H1 (cell line): ENCODE results near the gene CCDC107. TPM values are rescaled to one million over a fixed set of nuclear protein-coding genes. Genes with fewer than 3 reads are reported as not detected.
A peak's percentile ranks its signal among the peaks of the same experiment; 100 is the strongest.

Experiments
- CTCF ChIA-PET: fragments of 300-600 bp; sonication (Branson Sonifier 250); formaldehyde crosslinking; loops from one replicate; lab custom pipeline; 2021; ENCODE audit not compliant: partially characterized antibody; lab: Charles Lee
- POLR2A ChIA-PET: fragments of 300-600 bp; sonication (Branson Sonifier 250); formaldehyde crosslinking; loops from one replicate; lab custom pipeline; 2021; ENCODE audit warnings: inconsistent platforms; ENCODE audit not compliant: partially characterized antibody; lab: Charles Lee
- DNase-seq, 2 experiments: peaks; one replicate each; pipeline versions ENCODE4 v3.0.0 to v3.0.0-alpha.2; 2010 to 2022; ENCODE audit warnings: low spot score in 2 of 2, low read depth in 1 of 2, mixed read lengths in 1 of 2
- FAIRE-seq: peaks from 2 replicates; lab custom pipeline; 2011; peaks lifted over from hg19 to GRCh38; lab: Jason Lieb, UNC
- H2AFZ ChIP-seq: 2 replicates; pipeline ENCODE4 v1.8.1; 2012; ENCODE audit warnings: low read length, inconsistent platforms
- H2AK5ac ChIP-seq: 2 replicates; pipeline ENCODE4 v1.6.1; 2013; ENCODE audit warnings: low read depth, low read length
- H2BK120ac ChIP-seq: replicated peaks from 2 replicates; pipeline ENCODE3; 2013; ENCODE audit warnings: low read depth, low read length, inconsistent platforms
- H2BK12ac ChIP-seq: 2 replicates; pipeline ENCODE4 v1.6.1; 2013; ENCODE audit warnings: low read depth, low read length
- H2BK15ac ChIP-seq: 2 replicates; pipeline ENCODE4 v1.6.1; 2013; ENCODE audit warnings: low read length
- H2BK20ac ChIP-seq: 2 replicates; pipeline ENCODE4 v1.6.1; 2013; ENCODE audit warnings: low read length
- H2BK5ac ChIP-seq: 2 replicates; pipeline ENCODE4 v1.6.1; 2013; ENCODE audit warnings: low read depth, low read length
- H3K14ac ChIP-seq: 2 replicates; pipeline ENCODE4 v1.6.1; 2013; ENCODE audit warnings: inconsistent platforms; ENCODE audit not compliant: insufficient read length
- H3K18ac ChIP-seq: 2 replicates; pipeline ENCODE4 v1.6.1; 2013; ENCODE audit warnings: low read length; ENCODE audit errors: extremely low read depth
- H3K23ac ChIP-seq: 2 replicates; pipeline ENCODE4 v1.6.1; 2013; ENCODE audit warnings: inconsistent platforms; ENCODE audit not compliant: insufficient read length
- H3K23me2 ChIP-seq: 2 replicates; pipeline ENCODE4 v1.6.1; 2013; ENCODE audit warnings: low read depth, low read length
- H3K27ac ChIP-seq: 2 replicates; pipeline ENCODE4 v1.6.1; 2011; ENCODE audit warnings: low read depth, low read length, inconsistent platforms
- H3K27me3 ChIP-seq, 4 experiments: replicated peaks in 1 of 4; 1 replicate in 1 of 4; 2 replicates in 3 of 4; pipeline versions ENCODE4 v1.6.1 to v1.8.1; 2011 to 2013; ENCODE audit warnings: low read length in 3 of 4, mild to moderate bottlenecking in 3 of 4, inconsistent platforms in 2 of 4, mixed read lengths in 2 of 4, moderate library complexity in 1 of 4; ENCODE audit not compliant: control insufficient read depth in 3 of 4, insufficient read depth in 3 of 4; ENCODE audit errors: extremely low read depth in 1 of 4
- H3K36me3 ChIP-seq, 4 experiments: 2 replicates each; pipeline versions ENCODE4 v1.6.1 to v1.8.1; 2011 to 2013; ENCODE audit warnings: mild to moderate bottlenecking in 4 of 4, low read length in 3 of 4, moderate library complexity in 2 of 4, control low read depth in 1 of 4, inconsistent platforms in 1 of 4; ENCODE audit not compliant: insufficient read depth in 4 of 4, control insufficient read depth in 2 of 4
- H3K4ac ChIP-seq: replicated peaks from 2 replicates; pipeline ENCODE3; 2013; ENCODE audit warnings: low read length, low read depth, mixed read lengths, inconsistent platforms; ENCODE audit not compliant: insufficient read length
- H3K4me1 ChIP-seq, 4 experiments: replicated peaks in 1 of 4; 1 replicate in 1 of 4; 2 replicates in 3 of 4; pipeline versions ENCODE4 v1.6.1 to v1.8.1; 2011 to 2013; ENCODE audit warnings: low read length in 3 of 4, inconsistent platforms in 2 of 4, mixed read lengths in 1 of 4; ENCODE audit not compliant: insufficient read depth in 4 of 4, control insufficient read depth in 3 of 4
- H3K4me2 ChIP-seq, 2 experiments: 2 replicates each; pipeline versions ENCODE4 v1.6.1 to v1.8.1; 2011 to 2013; ENCODE audit warnings: low read depth in 2 of 2, low read length in 2 of 2, control low read depth in 1 of 2, inconsistent platforms in 1 of 2, mild to moderate bottlenecking in 1 of 2; ENCODE audit not compliant: insufficient read depth in 1 of 2
- H3K4me3 ChIP-seq, 4 experiments: fragments of 200-600, 300-600 bp in 1 of 4; sonication (generic), shearing (Covaris generic), sonication (Bioruptor Twin) in 1 of 4; 2 replicates each; pipeline versions ENCODE4 v1.5.1 to v1.8.1; 2011 to 2016; ENCODE audit warnings: low read length in 4 of 4, low read depth in 3 of 4, control low read depth in 2 of 4, inconsistent platforms in 2 of 4, mild to moderate bottlenecking in 2 of 4, mixed read lengths in 1 of 4, moderate library complexity in 1 of 4; ENCODE audit not compliant: insufficient read depth in 2 of 4; ENCODE audit errors: extremely low read depth in 1 of 4
- H3K56ac ChIP-seq: replicated peaks from 2 replicates; pipeline ENCODE3; 2013; ENCODE audit warnings: low read depth, mild to moderate bottlenecking, mixed read lengths, low read length, inconsistent platforms; ENCODE audit not compliant: insufficient read length
- H3K79me1 ChIP-seq: 2 replicates; pipeline ENCODE4 v1.6.1; 2013; ENCODE audit warnings: low read depth, low read length, control low read depth
- H3K79me2 ChIP-seq, 2 experiments: 2 replicates each; pipeline versions ENCODE4 v1.6.1 to v1.8.1; 2012 to 2013; ENCODE audit warnings: low read length in 2 of 2, mild to moderate bottlenecking in 2 of 2, inconsistent platforms in 1 of 2; ENCODE audit not compliant: insufficient read depth in 2 of 2, control insufficient read depth in 1 of 2
- H3K9ac ChIP-seq, 4 experiments: replicated peaks in 1 of 4; 1 replicate in 1 of 4; 2 replicates in 3 of 4; pipeline versions ENCODE4 v1.6.1 to v1.8.1; 2011 to 2013; ENCODE audit warnings: low read depth in 3 of 4, low read length in 3 of 4, control low read depth in 2 of 4, mild to moderate bottlenecking in 2 of 4, moderate library complexity in 2 of 4, inconsistent platforms in 1 of 4; ENCODE audit errors: extremely low read depth in 1 of 4
- H3K9me3 ChIP-seq, 2 experiments: 2 replicates each; pipeline versions ENCODE4 v1.6.1 to v1.8.1; 2012 to 2013; ENCODE audit warnings: mild to moderate bottlenecking in 2 of 2, moderate library complexity in 2 of 2, control low read depth in 1 of 2, inconsistent platforms in 1 of 2, low read depth in 1 of 2, low read length in 1 of 2, mixed read lengths in 1 of 2; ENCODE audit not compliant: insufficient read depth in 2 of 2
- H4K20me1 ChIP-seq, 2 experiments: replicated peaks in 1 of 2; 2 replicates each; pipeline versions ENCODE3 to v1.8.1; 2011 to 2013; ENCODE audit warnings: inconsistent platforms in 2 of 2, low read length in 2 of 2, mild to moderate bottlenecking in 1 of 2; ENCODE audit not compliant: insufficient read depth in 2 of 2, control insufficient read depth in 1 of 2
- H4K5ac ChIP-seq: 2 replicates; pipeline ENCODE4 v1.6.1; 2013; ENCODE audit warnings: low read length, low read depth, mixed read lengths, inconsistent platforms; ENCODE audit not compliant: insufficient read length
- H4K8ac ChIP-seq: 2 replicates; pipeline ENCODE4 v1.8.0; 2013; ENCODE audit warnings: mild to moderate bottlenecking, moderate library complexity, low read length, inconsistent platforms; ENCODE audit not compliant: insufficient read depth; ENCODE audit errors: extremely low read depth
- H4K91ac ChIP-seq: replicated peaks from 2 replicates; pipeline ENCODE3; 2013; ENCODE audit warnings: low read length, mixed read lengths, inconsistent platforms; ENCODE audit not compliant: insufficient read length
- GTF2F1 ChIP-seq: IDR thresholded peaks from 2 replicates; pipeline ENCODE4 v1.6.1; 2012; ENCODE audit warnings: low read depth, low read length, improper control_type of control experiment, borderline replicate concordance
- POLR2A ChIP-seq, 2 experiments: IDR thresholded peaks; 1 replicate in 1 of 2; 2 replicates in 1 of 2; pipeline ENCODE4 v1.6.1; 2011; ENCODE audit warnings: low read depth in 2 of 2, low read length in 2 of 2, mild to moderate bottlenecking in 2 of 2; ENCODE audit errors: control extremely low read depth in 1 of 2
- WGBS, 2 experiments: shearing (Covaris generic) in 1 of 2; methylation state at CpG; one replicate each; pipeline versions ENCODE4 v1.1.6 to v1.1.7; 2013 to 2015; ENCODE audit warnings: low lambda C conversion rate in 2 of 2, mixed read lengths in 2 of 2, inconsistent platforms in 1 of 2, low coverage in 1 of 2, missing lambda C conversion rate in 1 of 2; ENCODE audit not compliant: insufficient replicate concordance in 2 of 2, insufficient coverage in 1 of 2, insufficient read length in 1 of 2; ENCODE audit errors: extremely low coverage in 1 of 2, missing lambda C conversion rate in 1 of 2; 5-methylcytosine and 5-hydroxymethylcytosine counted together
- polyA plus RNA-seq, 7 experiments: library from polyadenylated mRNA; depleted of rRNA in 3 of 7; stranded (reverse) in 5 of 7; unstranded in 2 of 7; fragments of >200 nt in 5 of 7; fragments of 200-250 nt in 2 of 7; gene quantifications; 1 replicate in 5 of 7; 2 replicates in 1 of 7; 4 replicates in 1 of 7; pipeline versions ENCODE4 v1.2.1 to v1.2.3, GENCODE V29; 2011 to 2013; ENCODE audit warnings: missing spikeins in 2 of 7, mixed read lengths in 2 of 7
- total RNA-seq: library from RNA; stranded (reverse); fragmentation: NEBNext Ultra II Directional; extraction: Animal tissue kit (Norgen Biotek cat#: 25700); gene quantifications from 2 replicates; pipeline ENCODE4 v1.2.1, GENCODE V29; 2021

CCDC107 gene
- total and polyA plus RNA-seq, 2 of the 8 experiments (the other 6 are each of a cell fraction or from before 2014, with no cell fraction given) = 8.2 to 9.0 TPM

DNA sequence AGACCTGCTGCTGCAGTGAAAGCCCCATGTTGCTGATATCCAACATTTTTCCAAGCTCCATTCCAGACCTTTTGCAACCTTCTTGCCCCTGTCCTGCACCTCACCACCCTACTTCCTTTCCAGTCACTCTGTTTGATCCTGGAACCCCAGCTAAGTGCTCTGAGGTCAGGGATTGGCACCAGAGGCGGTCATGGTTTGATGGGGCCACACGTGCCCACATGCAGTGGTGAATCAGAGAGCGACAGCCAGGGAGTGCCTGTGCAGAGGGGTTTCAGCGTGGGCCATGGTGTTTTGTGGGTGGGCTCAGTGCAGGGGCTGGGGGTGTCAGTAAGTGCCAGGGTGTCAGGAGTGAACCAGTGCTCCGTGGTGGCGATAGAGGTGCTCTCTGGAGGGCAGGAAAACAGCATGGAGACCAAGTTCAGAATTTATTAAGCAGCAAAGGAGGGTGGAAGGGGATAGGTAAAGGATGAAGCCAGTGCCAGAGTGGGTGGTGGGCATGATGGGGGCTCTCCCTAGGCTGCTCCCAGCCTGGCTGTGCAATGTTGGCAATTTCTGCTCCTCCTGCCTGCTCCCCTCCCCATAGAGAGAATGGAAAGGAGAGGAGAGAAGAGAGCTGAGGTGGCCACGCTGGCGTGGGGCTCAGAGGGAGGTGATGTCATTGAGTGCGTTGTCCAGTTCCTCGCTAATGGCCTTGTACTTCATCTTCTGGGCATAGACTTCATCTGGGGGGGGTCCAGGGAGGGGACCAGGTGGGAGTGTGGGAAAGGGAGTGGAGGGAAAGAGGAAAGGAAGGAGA lies 24.6 kb downstream of the CCDC107 start:
- Histone ChIP-seq H4K91ac (no peak overlapping the region), H3K4me2 (no peak overlapping the region), H4K5ac (no peak overlapping the region), H3K4ac (no peak overlapping the region), H3K27ac (no peak overlapping the region), H2BK15ac (no peak overlapping the region), H3K4me1 (peaks cover 0 to 6% (median 2%) of the 10 kb centered on the region in 4 experiments; a peak in 3 of 7 replicates), H2BK12ac (no peak overlapping the region), H3K14ac (no peak overlapping the region), H3K79me2 (peaks cover 0 to 6% of the 10 kb centered on the region in 2 experiments; a peak in 1 of 4 replicates), H3K9ac (no peak overlapping the region), H2AFZ (no peak overlapping the region), H3K4me3 (no peak overlapping the region), H3K9me3 (no peaks in the 10 kb centered on the region), H2BK20ac (no peak overlapping the region), H4K20me1 (peaks cover 7 to 8% of the 10 kb centered on the region in 2 experiments), H2BK120ac (no peak overlapping the region), H3K27me3 (no peaks in the 10 kb centered on the region), H3K36me3 (peaks cover 14 to 44% (median 31%) of the 10 kb centered on the region in 4 experiments), H3K56ac (no peak overlapping the region), H3K79me1 (no peaks in the 10 kb centered on the region; the same call in 1 of the 2 replicates), H3K18ac (no peak overlapping the region), H3K23me2 (no peaks in the 10 kb centered on the region), H2AK5ac (no peak overlapping the region), H4K8ac (no peak overlapping the region), H3K23ac (no peak overlapping the region), H2BK5ac (no peak overlapping the region)
- TF ChIP-seq POLR2A (IDR thresholded peaks at IDR 0.05; ENCODE audit: control extremely low read depth in 1 of 2, low read depth in 2 of 2, low read length in 2 of 2) = peak in 1 of 2 experiments; percentile 26; a peak in 2 of 3 replicates
- TF ChIP-seq GTF2F1 = no peak
- ChIA-PET POLR2A (interaction anchor here (1.3 to 8.4 kb wide), 7 partner anchors 7 to 30 kb away, joined by 3 to 55 read pairs (median 6); partner anchors contain the start of genes ARHGEF39, CA9, CCDC107 and RMRP), CTCF (interaction anchor here (0.9 to 1.7 kb wide), 10 partner anchors 11 to 68 kb away, joined by 3 to 14 read pairs (median 4); partner anchors contain the start of gene ARHGEF39)
- no peak for DNase-seq
- 92% methylated on average over 7 of the region's 10 CpGs; no CpG with 5 or more reads in 1 of the 2 experiments for WGBS, 2 experiments
- no peak for FAIRE-seq
